OCI-LY1 (cell line): ENCODE data around the gene BCAR3.

Experiments used
- CTCF ChIP-seq: fragments of 200-600 bp; sonication (generic), shearing (Covaris generic); IDR thresholded peaks from 2 replicates; pipeline ENCODE4 v1.5.1; 2017; ENCODE audit warnings: mild to moderate bottlenecking, antibody characterized with exemption, low read length, moderate library complexity, mixed read lengths
- EZH2 ChIP-seq: fragments of 200-600 bp; sonication (generic), shearing (Covaris generic); IDR thresholded peaks from 2 replicates; pipeline ENCODE4 v1.8.0; 2017; ENCODE audit warnings: borderline replicate concordance, mixed run types, mild to moderate bottlenecking, antibody characterized with exemption, low read length, moderate library complexity, mixed read lengths

GRCh38 chr1:93621246-93621645 is 60.4 kb downstream of the BCAR3 start:
- TF ChIP-seq CTCF: no peak
- TF ChIP-seq EZH2: no peak
